Measurements from ENCODE around the gene SETD1B.
"Not testable (repeated sequence)": the region's sequence is repeated elsewhere in the genome, so short reads cannot be mapped to it uniquely, and the experiment has no call there.

DNA sequence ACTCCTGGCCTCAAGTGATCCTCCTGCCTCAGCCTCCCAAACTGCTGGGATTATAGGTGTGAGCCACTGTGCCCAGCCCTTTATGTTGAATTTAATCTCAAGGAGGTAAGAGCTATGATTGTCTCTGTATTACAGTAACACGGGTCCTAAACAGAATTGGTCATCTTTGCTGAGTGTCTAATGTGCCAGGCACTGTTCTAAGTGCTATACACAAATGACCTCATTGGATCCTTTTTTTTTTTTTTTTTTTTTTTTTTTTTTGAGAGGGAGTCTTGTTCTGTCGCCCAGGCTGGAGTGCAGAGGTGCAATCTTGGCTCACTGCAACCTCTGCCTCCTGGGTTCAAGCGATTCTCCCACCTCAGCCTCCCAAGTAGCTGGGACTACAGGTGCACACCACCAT, 48.6 kb downstream of the SETD1B start:
- TF ChIP-seq, protein P1, sequence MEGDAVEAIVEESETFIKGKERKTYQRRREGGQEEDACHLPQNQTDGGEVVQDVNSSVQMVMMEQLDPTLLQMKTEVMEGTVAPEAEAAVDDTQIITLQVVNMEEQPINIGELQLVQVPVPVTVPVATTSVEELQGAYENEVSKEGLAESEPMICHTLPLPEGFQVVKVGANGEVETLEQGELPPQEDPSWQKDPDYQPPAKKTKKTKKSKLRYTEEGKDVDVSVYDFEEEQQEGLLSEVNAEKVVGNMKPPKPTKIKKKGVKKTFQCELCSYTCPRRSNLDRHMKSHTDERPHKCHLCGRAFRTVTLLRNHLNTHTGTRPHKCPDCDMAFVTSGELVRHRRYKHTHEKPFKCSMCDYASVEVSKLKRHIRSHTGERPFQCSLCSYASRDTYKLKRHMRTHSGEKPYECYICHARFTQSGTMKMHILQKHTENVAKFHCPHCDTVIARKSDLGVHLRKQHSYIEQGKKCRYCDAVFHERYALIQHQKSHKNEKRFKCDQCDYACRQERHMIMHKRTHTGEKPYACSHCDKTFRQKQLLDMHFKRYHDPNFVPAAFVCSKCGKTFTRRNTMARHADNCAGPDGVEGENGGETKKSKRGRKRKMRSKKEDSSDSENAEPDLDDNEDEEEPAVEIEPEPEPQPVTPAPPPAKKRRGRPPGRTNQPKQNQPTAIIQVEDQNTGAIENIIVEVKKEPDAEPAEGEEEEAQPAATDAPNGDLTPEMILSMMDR (IDR thresholded peaks at IDR 0.05): not testable (repeated sequence)
- not testable (repeated sequence) for TF ChIP-seq POLR2A (IDR thresholded peaks at IDR 0.05)

Measured in adrenal gland (tissue), 5 donors.